ENCODE measurements around the gene CXCL11. TPM values are rescaled to one million over a fixed set of nuclear protein-coding genes. Genes with fewer than 3 reads are reported as not detected.

The CXCL11 gene
- total RNA-seq, 1 donor from 2014 or later: not detected

DNA sequence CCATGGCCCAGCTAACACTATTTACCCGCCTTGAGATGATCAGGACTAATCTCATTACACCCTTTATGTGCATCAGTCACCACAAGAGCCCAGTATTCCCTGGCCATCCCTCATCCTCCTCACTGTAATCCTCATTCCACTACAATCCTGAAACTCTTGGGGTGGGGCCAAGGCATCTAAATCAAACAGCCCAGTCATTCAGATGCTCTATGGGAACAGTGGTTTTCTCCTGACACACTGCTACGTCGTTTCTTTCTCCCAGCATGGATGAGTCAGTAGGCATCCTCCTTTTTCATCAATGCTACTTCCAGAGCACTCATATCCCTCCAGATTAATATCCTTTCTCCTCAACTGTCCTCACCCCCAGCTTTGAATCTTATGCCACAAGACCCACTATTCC, 50.8 kb downstream of the CXCL11 start:
- no peaks in the 10 kb centered on the region for H3K9me3 ChIP-seq
- no peak overlapping the region for H3K27ac ChIP-seq
- no peaks in the 10 kb centered on the region for H3K27me3 ChIP-seq
- peaks cover 4 to 25% of the 10 kb centered on the region in 2 donors for H3K36me3 ChIP-seq
- no peak overlapping the region for H3K4me3 ChIP-seq
- no peak for TF ChIP-seq CTCF (IDR thresholded peaks at IDR 0.05)
- no peak for DNase-seq (ENCODE audit: low spot score in 2 of 2)
- intact Hi-C loops (cut with DNase I): no loop called here
- H3K4me1 ChIP-seq: peaks cover 0 to 5% of the 10 kb centered on the region in 2 donors

Other genes starting within 250 kb of the CXCL11 start
- gene PPEF2, start 133.6 kb downstream of the CXCL11 start, total RNA-seq: not detected
- 287 TPM for gene NAAA, start 95.1 kb downstream of the CXCL11 start, total RNA-seq
- 12.0 TPM for gene SDAD1, start 45.1 kb downstream of the CXCL11 start, total RNA-seq
- 0.21 TPM for gene CXCL9, start 28.6 kb downstream of the CXCL11 start, total RNA-seq
- gene CXCL10, start 12.6 kb downstream of the CXCL11 start, total RNA-seq: not detected
- gene ART3, start 38.6 kb upstream of the CXCL11 start, total RNA-seq: not detected
- gene NUP54, start 112.3 kb upstream of the CXCL11 start, total RNA-seq: 20.2 TPM
- 94.1 TPM for gene SCARB2, start 177.8 kb upstream of the CXCL11 start, total RNA-seq
- not detected for gene FAM47E, start 215.7 kb upstream of the CXCL11 start, total RNA-seq

All from ascending aorta (tissue), 2 donors.